HEK293 (cell line): ENCODE data around the gene ZNF606.

Experiments used
- CTCF ChIA-PET: fragments of 350-600 bp; formaldehyde crosslinking; extraction: SDS; loops from one replicate; lab custom pipeline; 2021; ENCODE audit warnings: antibody characterized with exemption; lab: Yijun Ruan, JAX
- POLR2A ChIA-PET: fragments of 300-600 bp; formaldehyde crosslinking; extraction: SDS; loops from one replicate; lab custom pipeline; 2020; ENCODE audit warnings: antibody characterized with exemption, inconsistent platforms; lab: Yijun Ruan, JAX
- H3K27ac ChIP-seq: fragments of 200-500 bp; sonication (Bioruptor generic); 2 replicates; pipeline ENCODE4 v1.5.1; 2014; ENCODE audit warnings: low read depth, low read length, control low read depth, inconsistent platforms; ENCODE audit errors: extremely low read depth
- H3K36me3 ChIP-seq, 2 experiments: fragments of 200-500 bp in 1 of 2; sonication (Bioruptor generic) in 1 of 2; 1 replicate in 1 of 2; 2 replicates in 1 of 2; pipeline ENCODE4 v1.5.1; 2014 to 2017; ENCODE audit warnings: inconsistent platforms in 2 of 2, low read length in 2 of 2; ENCODE audit not compliant: control insufficient read depth in 2 of 2, insufficient read depth in 1 of 2
- H3K4me1 ChIP-seq: fragments of 200-500 bp; sonication (Bioruptor generic); 2 replicates; pipeline ENCODE4 v1.5.1; 2014; ENCODE audit warnings: mild to moderate bottlenecking, low read length, inconsistent platforms; ENCODE audit not compliant: control insufficient read depth, insufficient read depth
- H3K4me3 ChIP-seq: 2 replicates; pipeline ENCODE4 v1.5.1; 2011; ENCODE audit warnings: low read depth, mild to moderate bottlenecking, control low read depth, low read length, moderate library complexity
- H3K9me3 ChIP-seq: fragments of 200-500 bp; sonication (Bioruptor generic); 2 replicates; pipeline ENCODE4 v1.5.1; 2014; ENCODE audit warnings: low read depth, low read length, inconsistent platforms; ENCODE audit not compliant: control insufficient read depth, insufficient read depth
- ATF2 ChIP-seq: fragments of 450-650 bp; formaldehyde crosslinking; IDR thresholded peaks from 2 replicates; pipeline ENCODE4 v1.5.1; 2016; ENCODE audit warnings: missing biosample characterization, missing genetic modification characterization, low read depth
- HOXD13 ChIP-seq: sonication (generic); formaldehyde crosslinking; IDR thresholded peaks from 2 replicates; pipeline ENCODE4 v1.8.0; 2022; ENCODE audit warnings: missing genetic modification reagents, borderline replicate concordance
- KLF10 ChIP-seq: fragments of 450-650 bp; IDR thresholded peaks from 2 replicates; pipeline ENCODE4 v1.5.1; 2018; ENCODE audit warnings: missing biosample characterization, mild to moderate bottlenecking, missing genetic modification characterization
- SETDB1 ChIP-seq: IDR thresholded peaks from one replicate; pipeline ENCODE4 v1.6.1; 2017; ENCODE audit warnings: mild to moderate bottlenecking, low read length, moderate library complexity, mixed read lengths; ENCODE audit not compliant: insufficient read length
- ZBTB10 ChIP-seq: fragments of 450-650 bp; formaldehyde crosslinking; IDR thresholded peaks from 2 replicates; pipeline ENCODE4 v1.5.1; 2016; ENCODE audit warnings: missing biosample characterization, missing genetic modification characterization
- ZNF114 ChIP-seq: fragments of 450-650 bp; formaldehyde crosslinking; IDR thresholded peaks from 2 replicates; pipeline ENCODE4 v1.5.0; 2017; ENCODE audit warnings: missing biosample characterization, missing genetic modification characterization
- ZNF121 ChIP-seq: fragments of 450-650 bp; formaldehyde crosslinking; IDR thresholded peaks from 2 replicates; pipeline ENCODE4 v1.5.1; 2016; ENCODE audit warnings: missing biosample characterization, missing genetic modification characterization
- ZNF148 ChIP-seq: fragments of 450-650 bp; formaldehyde crosslinking; IDR thresholded peaks from 2 replicates; pipeline ENCODE4 v1.5.0; 2017; ENCODE audit warnings: missing biosample characterization, missing genetic modification characterization, borderline replicate concordance
- ZNF16 ChIP-seq: fragments of 450-650 bp; formaldehyde crosslinking; IDR thresholded peaks from 2 replicates; pipeline ENCODE4 v1.5.1; 2016; ENCODE audit warnings: low read depth, missing biosample characterization, missing genetic modification characterization
- ZNF214 ChIP-seq: fragments of 450-650 bp; formaldehyde crosslinking; IDR thresholded peaks from 2 replicates; pipeline ENCODE4 v1.5.1; 2017; ENCODE audit warnings: missing biosample characterization, mild to moderate bottlenecking, missing genetic modification characterization, borderline replicate concordance
- ZNF362 ChIP-seq: fragments of 450-650 bp; formaldehyde crosslinking; IDR thresholded peaks from 2 replicates; pipeline ENCODE4 v1.5.1; 2016; ENCODE audit warnings: missing biosample characterization, missing genetic modification characterization
- ZNF513 ChIP-seq: fragments of 450-650 bp; IDR thresholded peaks from 2 replicates; pipeline ENCODE4 v1.5.1; 2018; ENCODE audit warnings: missing biosample characterization, missing genetic modification characterization
- ZNF514 ChIP-seq: fragments of 450-650 bp; formaldehyde crosslinking; IDR thresholded peaks from 2 replicates; pipeline ENCODE4 v1.5.1; 2016; ENCODE audit warnings: missing biosample characterization, missing genetic modification characterization
- ZNF529 ChIP-seq: fragments of 450-650 bp; formaldehyde crosslinking; IDR thresholded peaks from 2 replicates; pipeline ENCODE4 v1.5.1; 2017; ENCODE audit warnings: missing genetic modification characterization, missing biosample characterization; ENCODE audit not compliant: insufficient replicate concordance
- ZNF621 ChIP-seq: fragments of 450-650 bp; formaldehyde crosslinking; IDR thresholded peaks from 2 replicates; pipeline ENCODE4 v1.5.1; 2017; ENCODE audit warnings: missing biosample characterization, missing genetic modification characterization
- ZNF76 ChIP-seq: fragments of 450-650 bp; formaldehyde crosslinking; IDR thresholded peaks from 2 replicates; pipeline ENCODE4; 2016; ENCODE audit warnings: low read depth, missing biosample characterization, missing genetic modification characterization, borderline replicate concordance

The ZNF606 gene

GRCh38 chr19:58034477-58034793 lies 31.8 kb upstream of the ZNF606 start:
- Histone ChIP-seq H3K27ac (no peak overlapping the region), H3K4me3 (no peak overlapping the region)

GRCh38 chr19:58033741-58034476 lies 31.3 kb upstream of the ZNF606 start, which contains the start of gene ZSCAN1:
Gene ZSCAN1 (plus strand): TSS chr19:58034025. CDS start chr19:58037837, 3,812 bp downstream.
- TF ChIP-seq ZNF148 (no peak), SETDB1 (no peak), KLF10 (no peak)
- CTCF ChIA-PET, result no interaction called here
- H3K36me3 ChIP-seq, result no peaks in the 10 kb centered on the region
- POLR2A ChIA-PET, result no interaction called here
- H3K4me3 ChIP-seq, result no peak within 1 kb of the TSS
- no peaks in the 10 kb centered on the region for H3K4me1 ChIP-seq
- no peaks in the 10 kb centered on the region for H3K9me3 ChIP-seq
- H3K27ac ChIP-seq, result no peak within 1 kb of the TSS

More at GRCh38 chr19:58034477-58034793, 31.8 kb upstream of the ZNF606 start:
- Histone ChIP-seq H3K4me1 (no peaks in the 10 kb centered on the region), H3K36me3 (no peaks in the 10 kb centered on the region), H3K9me3 (no peaks in the 10 kb centered on the region)
- CTCF ChIA-PET, result no interaction called here
- POLR2A ChIA-PET, result no interaction called here
- TF ChIP-seq ZNF16 (no peak), ZNF621 (tag by site-specific recombination) (no peak), ZNF214 (tag by site-specific recombination) (no peak), ZNF529 (no peak), ZNF76 (tag by site-specific recombination) (no peak), ZNF114 (tag by site-specific recombination) (no peak), ZNF362 (no peak), HOXD13 (CRISPR knock-in tag) (no peak), ZNF513 (tag by site-specific recombination) (no peak), ZNF514 (tag by site-specific recombination) (no peak), ZBTB10 (tag by site-specific recombination) (no peak), ATF2 (tag by site-specific recombination) (no peak), ZNF121 (no peak)
